NCI-H2029 treated with DMSO at 0.1 percent for 48 hours (cell line): Measurements from ENCODE around the gene CFAP221.

Experiments
- DNase-seq: peaks from one replicate; lab custom pipeline; 2025; lab: John Stamatoyannopoulos, UW

CFAP221 gene

GRCh38 chr2:119536707-119537106 is 7.5 kb upstream of the CFAP221 start:
- DNase-seq = no peak

- DNase-seq = no peak
These were observed 6.5 kb upstream of the CFAP221 start for GRCh38 chr2:119537792-119538191.

- DNase-seq = no peak
These were observed 2.8 kb upstream of the CFAP221 start for GRCh38 chr2:119541476-119541875.

GRCh38 chr2:119544939-119545475 is 758 bp downstream of the CFAP221 start:
- DNase-seq = no peak

GRCh38 chr2:119545754-119546446 is 1.7 kb downstream of the CFAP221 start:
- DNase-seq = no peak

GRCh38 chr2:119546447-119546767 is 2.2 kb downstream of the CFAP221 start:
- no peak for DNase-seq

- no peak for DNase-seq
These were observed 4.4 kb downstream of the CFAP221 start for GRCh38 chr2:119548516-119549120.

GRCh38 chr2:119549241-119549640 is 5.0 kb downstream of the CFAP221 start:
- DNase-seq = no peak

- DNase-seq = no peak
These were observed 6.1 kb downstream of the CFAP221 start for GRCh38 chr2:119550346-119550745.

- no peak for DNase-seq
These were observed 6.6 kb downstream of the CFAP221 start for GRCh38 chr2:119550856-119551255.

- no peak for DNase-seq
These were observed 8.7 kb downstream of the CFAP221 start for GRCh38 chr2:119552902-119553301.

- no peak for DNase-seq
These were observed 9.6 kb downstream of the CFAP221 start for GRCh38 chr2:119553687-119554344.

GRCh38 chr2:119565481-119565880 is 21.2 kb downstream of the CFAP221 start:
- DNase-seq = no peak

- no peak for DNase-seq
These were observed 23.0 kb downstream of the CFAP221 start for GRCh38 chr2:119567292-119567691.

- no peak for DNase-seq
These were observed 30.0 kb downstream of the CFAP221 start for GRCh38 chr2:119574108-119574815.

GRCh38 chr2:119574864-119575263 is 30.6 kb downstream of the CFAP221 start:
- DNase-seq = no peak

GRCh38 chr2:119575439-119575838 is 31.2 kb downstream of the CFAP221 start:
- DNase-seq = no peak

- DNase-seq = no peak
These were observed 35.4 kb downstream of the CFAP221 start for GRCh38 chr2:119579424-119580295.

- no peak for DNase-seq
These were observed 36.4 kb downstream of the CFAP221 start for GRCh38 chr2:119580550-119581072.

- DNase-seq = no peak
These were observed 39.0 kb downstream of the CFAP221 start for GRCh38 chr2:119583291-119583690.

- DNase-seq = no peak
These were observed 40.2 kb downstream of the CFAP221 start for GRCh38 chr2:119584469-119584868.
